Neural progenitor cell (in vitro differentiated cells): Measurements from ENCODE around the gene PDE3A.

Experiments used
- EZH2phosphoT487 ChIP-seq: fragments of 200-600 bp; sonication (generic); IDR thresholded peaks from 2 replicates; pipeline ENCODE4 v1.6.1; 2017; ENCODE audit warnings: antibody characterized with exemption
- TF ChIP-seq, protein P1 (sequence below): fragments of 200-600 bp; sonication (generic); IDR thresholded peaks from 2 replicates; pipeline ENCODE4 v1.5.1; 2017; ENCODE audit warnings: antibody characterized with exemption, mild to moderate bottlenecking

DNA sequence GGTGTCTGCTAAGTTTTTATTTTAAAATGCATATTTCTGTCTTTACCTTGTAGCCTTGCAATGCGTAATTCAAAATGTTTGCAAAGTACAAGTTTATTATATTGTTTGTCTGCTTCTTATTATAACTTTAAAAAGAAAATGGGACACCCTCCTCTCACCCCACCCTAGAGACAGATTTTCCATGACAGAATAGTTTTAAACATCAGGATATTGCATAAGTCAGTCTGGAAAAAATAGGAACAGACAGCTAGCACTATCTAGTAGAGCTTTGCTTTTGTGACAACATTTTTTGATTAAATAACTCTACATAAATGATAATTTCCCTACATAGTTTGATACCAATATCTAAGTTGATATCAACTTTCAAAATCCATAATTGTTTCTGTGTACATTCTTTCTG, 71.3 kb downstream of the PDE3A start:
- TF ChIP-seq, protein P1, sequence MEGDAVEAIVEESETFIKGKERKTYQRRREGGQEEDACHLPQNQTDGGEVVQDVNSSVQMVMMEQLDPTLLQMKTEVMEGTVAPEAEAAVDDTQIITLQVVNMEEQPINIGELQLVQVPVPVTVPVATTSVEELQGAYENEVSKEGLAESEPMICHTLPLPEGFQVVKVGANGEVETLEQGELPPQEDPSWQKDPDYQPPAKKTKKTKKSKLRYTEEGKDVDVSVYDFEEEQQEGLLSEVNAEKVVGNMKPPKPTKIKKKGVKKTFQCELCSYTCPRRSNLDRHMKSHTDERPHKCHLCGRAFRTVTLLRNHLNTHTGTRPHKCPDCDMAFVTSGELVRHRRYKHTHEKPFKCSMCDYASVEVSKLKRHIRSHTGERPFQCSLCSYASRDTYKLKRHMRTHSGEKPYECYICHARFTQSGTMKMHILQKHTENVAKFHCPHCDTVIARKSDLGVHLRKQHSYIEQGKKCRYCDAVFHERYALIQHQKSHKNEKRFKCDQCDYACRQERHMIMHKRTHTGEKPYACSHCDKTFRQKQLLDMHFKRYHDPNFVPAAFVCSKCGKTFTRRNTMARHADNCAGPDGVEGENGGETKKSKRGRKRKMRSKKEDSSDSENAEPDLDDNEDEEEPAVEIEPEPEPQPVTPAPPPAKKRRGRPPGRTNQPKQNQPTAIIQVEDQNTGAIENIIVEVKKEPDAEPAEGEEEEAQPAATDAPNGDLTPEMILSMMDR, result no peak
- TF ChIP-seq EZH2phosphoT487, result no peak
